GM19351 (cell line): ENCODE measurements around the gene OGDH.

Source experiments
- ATAC-seq: cut with Tn5 transposase; IDR thresholded peaks from one replicate; pipeline ENCODE4 v1.9.1; 2021; ENCODE audit warnings: mild to moderate bottlenecking, moderate library complexity; ENCODE audit not compliant: unreplicated experiment

OGDH gene

GRCh38 chr7:44637788-44638594, 31.6 kb downstream of the OGDH start:
- peak; percentile 61 for ATAC-seq

DNA sequence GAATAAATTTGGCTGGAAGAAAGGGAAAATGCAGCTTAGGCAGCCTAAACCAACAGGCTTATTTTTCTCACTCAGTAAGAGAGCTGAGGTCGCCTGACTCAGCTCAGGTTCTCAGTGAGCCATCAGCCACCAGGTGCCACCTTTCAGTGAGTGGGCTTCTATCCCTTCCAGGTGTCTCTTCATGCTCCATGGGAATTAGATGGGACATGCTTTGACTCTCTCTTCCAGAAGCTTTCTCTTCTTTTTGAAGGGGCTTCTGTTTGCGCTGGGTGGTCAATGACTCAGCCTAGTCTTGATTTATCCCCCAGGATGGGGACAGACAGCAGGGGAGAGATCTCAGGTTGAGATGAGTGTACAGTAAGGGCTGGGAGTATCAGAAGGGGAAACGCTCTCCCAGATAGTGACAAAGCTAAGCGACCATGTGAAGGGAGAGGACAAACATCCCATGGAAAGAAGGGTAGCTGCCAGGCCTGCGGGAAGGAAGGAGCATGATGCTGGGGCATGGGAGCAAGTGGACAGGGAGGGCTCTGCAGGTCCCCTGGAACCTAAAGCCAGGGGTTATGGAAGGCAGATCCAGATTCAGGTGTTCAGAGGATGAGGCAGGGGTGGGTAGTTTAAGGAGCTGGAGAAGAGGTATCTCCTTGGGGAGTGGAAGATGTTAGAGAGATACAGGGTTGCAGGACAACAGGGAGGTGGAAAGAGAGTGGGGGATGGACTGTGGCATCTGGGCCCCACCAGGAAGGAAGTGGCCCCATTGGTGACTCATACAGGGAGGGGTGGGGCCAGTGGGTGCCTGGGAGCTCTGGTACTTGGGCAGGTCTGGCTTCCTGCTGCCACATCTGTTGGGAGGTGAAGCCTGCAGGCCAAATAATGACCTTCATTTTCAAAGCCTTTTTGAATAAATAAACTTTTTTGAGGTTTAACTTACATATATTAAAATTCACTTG, 32.5 kb downstream of the OGDH start:
- peak; percentile 70 for ATAC-seq

DNA sequence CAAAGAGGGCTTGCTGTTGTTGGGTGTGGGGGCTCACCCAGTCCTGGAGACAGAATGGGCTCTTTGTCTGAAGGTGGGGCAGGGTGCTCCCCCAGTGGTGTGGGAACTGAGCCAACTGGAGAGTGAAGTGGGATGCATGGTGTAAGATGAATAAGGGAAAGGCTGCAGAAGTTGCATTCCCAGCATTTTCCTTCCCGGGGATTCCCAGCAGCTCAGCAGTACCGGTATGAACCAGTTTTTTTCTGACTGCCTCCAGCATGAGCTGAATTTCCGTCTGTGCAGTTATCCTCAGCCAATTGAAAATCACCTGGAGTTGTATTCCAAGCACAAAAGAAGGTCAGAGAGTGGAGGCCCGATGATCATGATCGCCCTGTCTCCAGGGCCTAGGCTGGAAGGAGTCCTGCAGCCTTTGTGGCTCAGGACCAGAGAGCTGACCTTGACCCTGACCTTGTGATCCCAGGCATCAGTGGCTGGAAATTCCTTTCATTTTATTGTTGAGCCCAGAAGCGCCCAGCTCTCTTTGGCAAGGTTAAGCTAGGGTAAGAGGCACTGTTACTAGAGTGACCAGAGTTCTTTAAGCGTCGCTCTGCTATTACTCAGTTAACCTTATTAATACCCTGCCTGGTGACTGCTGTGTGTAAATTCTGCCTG, 33.4 kb downstream of the OGDH start:
- no peak for ATAC-seq

DNA sequence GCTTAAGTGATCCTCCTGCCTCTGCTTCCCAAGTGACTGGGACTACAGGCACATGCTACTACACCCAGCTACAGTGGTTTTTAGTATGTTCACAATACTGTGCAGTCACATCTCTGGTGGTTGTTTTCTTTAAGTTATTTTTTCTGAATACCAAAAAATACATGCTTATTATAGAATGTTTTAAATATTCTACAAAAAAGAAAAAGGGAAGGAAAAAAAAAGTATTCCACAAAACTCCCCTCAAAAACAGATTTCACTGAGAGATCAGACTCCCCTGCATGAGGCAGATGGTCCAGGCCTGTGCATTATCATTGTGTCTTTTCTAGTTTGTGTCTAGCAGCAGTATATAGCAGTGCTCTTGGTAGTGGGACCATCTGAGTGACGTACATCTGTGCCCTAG, 36.8 kb downstream of the OGDH start:
- ATAC-seq: no peak

- no peak for ATAC-seq
Observed at GRCh38 chr7:44645254-44645653, 38.8 kb downstream of the OGDH start.

DNA sequence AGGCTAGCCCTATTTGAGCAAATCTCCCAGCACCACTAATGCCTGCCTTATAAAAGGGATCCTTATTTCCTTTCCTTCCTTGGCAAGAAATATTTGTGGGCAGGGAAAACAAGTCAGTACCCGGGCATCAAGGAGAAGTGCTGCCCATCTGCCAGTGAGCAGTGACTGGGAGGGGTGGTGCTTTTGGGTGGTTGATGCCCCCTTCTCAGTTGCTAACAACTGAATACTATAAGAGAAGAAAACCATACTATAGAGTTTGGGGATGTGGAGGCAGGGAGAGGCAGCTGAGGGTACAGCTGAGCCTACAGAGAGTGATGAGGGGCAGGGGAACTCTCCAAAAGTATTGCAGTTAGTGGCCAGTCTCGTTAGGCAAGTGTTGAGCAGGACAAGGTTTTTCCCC, 39.3 kb downstream of the OGDH start:
- ATAC-seq: no peak

DNA sequence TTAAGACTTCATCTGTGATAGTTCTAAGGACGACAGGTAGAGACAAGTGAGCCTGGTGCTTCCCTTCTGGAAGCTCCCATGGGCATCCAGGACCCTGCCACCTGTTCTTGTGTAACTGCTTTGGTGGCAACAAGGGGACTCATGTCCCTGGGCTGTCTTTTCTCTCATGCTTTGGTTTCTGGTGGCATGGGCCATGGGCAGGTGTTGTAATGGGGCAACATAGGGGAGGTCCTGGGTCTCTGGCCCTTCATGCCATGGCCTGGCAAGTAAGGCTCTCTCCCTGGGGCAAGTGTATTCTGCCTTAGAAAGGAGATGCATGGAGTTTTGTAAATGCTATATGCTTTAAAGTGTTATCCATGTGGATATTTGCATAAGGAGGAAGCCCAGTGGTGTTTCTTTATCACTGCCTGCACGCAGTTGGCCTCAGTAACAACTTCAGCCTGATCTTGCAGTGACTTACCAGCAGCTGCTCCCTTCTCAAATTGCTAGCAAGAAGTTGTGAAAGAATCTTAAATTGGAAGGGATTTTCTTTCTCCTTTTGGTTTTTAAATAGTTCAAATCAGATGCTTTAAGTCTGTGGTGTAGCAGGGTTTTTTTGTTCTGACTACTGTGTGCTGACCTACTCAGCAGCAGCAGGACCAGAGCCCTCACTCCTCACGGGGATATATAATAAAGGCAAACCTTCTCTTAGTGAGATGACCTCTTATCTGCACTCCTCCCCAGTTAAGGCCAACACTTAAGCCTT, 39.9 kb downstream of the OGDH start:
- no peak for ATAC-seq

DNA sequence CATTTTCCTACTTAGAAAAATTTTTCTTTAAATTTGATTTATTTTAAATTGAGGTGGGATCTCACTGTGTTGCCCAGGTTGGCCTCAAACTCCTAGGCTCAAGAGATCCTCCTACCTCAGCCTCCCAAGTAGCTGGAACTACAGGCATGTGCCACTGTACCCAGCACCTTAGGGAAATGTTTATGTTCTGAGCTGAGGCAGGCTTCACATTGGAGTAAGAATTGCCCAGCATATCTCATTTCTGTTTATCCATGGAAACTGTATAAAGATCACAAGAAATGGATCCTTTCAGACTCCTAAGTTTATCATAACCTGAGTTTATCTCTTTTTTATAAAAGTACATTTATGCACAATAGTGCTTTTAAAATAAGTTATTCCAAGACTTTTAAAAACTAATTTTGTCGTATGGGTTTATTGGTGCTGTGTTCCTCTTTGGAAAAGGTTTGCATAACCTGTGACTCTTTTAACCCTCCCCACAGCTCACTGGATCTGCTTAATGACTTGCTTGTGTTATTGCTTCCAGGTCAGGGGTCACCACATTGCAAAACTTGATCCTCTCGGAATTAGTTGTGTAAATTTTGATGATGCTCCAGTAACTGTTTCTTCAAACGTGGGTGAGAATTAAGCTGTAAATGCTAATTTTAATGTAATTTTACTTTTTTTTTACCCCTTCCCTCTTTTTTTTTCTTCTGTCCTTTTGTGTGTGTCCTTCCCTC, 40.7 kb downstream of the OGDH start:
- no peak for ATAC-seq

DNA sequence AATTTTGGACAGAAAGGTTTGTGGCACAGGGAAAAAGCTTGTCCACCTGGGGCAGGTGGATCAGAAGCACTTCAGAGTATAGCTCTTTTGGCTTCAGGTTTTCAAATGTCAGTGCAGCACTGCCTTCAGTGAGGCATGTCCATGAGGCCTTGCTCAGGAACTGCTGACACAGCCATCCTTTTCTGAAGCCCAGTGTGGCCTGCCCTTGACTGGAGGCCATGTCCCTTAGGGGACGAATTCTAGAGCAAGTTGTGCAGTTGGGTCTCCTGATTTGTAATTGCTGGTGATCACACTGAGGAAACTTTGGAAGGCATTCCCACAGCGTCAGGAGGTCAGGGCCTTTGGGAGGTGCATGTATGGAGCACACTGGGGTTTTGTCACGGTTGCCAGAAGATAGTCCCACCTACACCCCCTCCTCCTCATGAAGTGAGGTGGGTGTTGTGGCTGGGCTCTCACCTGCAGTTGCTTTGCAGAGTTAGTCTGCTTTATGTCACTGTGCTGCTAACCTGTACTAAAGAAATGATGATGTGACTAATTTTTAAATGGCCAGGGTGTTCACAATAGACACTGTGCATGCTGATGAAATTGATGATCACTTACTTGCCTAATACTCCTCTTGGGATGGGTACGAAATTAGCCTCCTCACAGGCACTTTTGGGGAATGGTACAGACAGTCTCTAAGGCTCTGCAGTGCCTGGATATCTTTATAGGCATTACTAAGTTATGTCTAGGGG, 41.7 kb downstream of the OGDH start:
- no peak for ATAC-seq

- ATAC-seq: no peak
Observed at GRCh38 chr7:44650242-44650641, 43.8 kb downstream of the OGDH start.

DNA sequence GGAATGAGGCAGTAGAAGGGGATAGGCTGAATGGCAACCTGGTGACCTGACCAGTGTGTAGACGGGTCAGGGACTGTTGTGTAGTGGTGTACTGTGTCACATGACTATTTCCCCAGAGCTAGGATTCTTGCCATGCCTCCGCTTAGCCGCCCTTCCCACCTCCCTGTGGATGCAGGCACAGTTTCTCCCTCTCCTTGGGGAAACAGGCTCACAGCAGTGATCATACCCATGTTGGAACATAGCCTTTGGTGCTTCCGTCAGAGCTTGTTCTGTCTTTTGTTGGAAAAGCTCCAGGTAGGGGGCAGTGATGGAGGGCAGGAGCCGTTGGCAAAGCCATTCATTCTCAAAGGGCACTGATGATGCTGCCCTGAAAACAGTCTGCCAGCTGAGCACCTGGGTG, 44.3 kb downstream of the OGDH start:
- no peak for ATAC-seq

DNA sequence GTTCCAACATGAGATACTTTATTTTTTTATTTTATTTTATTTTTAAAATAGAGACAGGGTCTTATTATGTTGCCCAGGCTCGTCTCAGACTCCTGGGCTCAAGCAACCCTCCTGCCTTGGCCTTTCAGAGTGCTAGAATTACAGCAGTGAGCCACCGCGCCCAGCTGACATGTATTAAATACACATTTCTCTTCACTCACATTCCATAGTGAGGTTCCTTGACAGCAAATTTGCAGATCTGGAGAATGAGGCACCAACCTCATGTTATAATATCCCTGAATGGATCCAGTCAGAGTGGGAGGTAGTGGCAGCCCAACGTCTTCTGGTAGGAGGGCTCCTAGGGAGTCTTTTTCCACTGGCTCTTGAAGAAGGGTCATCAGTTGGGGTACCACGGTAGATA, 46.1 kb downstream of the OGDH start:
- ATAC-seq: no peak

GRCh38 chr7:44654255-44654796, 47.9 kb downstream of the OGDH start:
- ATAC-seq: no peak

DNA sequence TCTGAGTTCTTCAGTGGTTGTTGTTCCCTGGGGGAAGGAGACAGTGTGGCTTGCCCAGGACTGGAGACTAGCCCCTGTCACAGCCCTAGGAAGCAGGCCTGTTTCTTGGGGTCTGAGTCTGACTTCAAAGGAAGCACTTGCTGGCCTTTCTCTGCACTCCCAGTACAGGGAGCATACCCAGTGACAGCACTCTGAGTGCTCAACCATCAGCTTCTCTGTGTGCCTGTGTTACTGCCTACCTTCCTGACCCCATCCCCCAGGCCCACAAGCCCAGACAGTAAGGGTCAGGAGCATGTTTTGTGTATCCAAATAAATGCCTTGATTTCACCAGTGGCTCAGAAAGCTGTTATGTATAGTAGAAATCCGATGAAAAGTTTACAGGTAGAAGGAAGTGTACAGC, 48.9 kb downstream of the OGDH start:
- no peak for ATAC-seq

GRCh38 chr7:44658979-44659378, 52.6 kb downstream of the OGDH start:
- no peak for ATAC-seq

DNA sequence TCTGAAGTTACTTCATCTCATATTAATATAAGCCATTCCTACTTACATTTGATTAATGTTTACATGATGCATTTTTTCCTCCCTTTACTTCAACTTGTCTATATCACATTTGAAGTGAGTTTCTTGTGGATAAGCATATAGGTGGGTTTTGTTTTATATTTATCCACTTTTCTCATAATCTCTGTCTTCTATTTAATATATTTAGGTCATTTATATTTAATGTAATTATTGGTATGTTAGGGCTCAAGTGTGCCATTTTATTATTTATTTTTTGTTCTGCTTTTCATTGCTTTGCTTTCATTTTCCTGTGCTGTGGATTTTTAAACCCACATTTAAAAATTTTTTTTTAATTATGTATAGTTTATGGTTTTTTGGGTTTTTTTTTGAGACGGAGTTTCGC, 54.8 kb downstream of the OGDH start:
- no peak for ATAC-seq

- no peak for ATAC-seq
Observed at GRCh38 chr7:44664780-44665461, 58.5 kb downstream of the OGDH start.

- no peak for ATAC-seq
Observed at GRCh38 chr7:44665531-44666213, 59.2 kb downstream of the OGDH start.
